ENCODE results near the gene GALNT10. TPM values are rescaled to one million over a fixed set of nuclear protein-coding genes. Genes with fewer than 3 reads are reported as not detected.

The GALNT10 gene
- total RNA-seq, 1 experiment from 2014 or later: 21.7 TPM

- DNase-seq (ENCODE audit: extremely low read depth, low read depth): no peak
Observed at GRCh38 chr5:154315196-154315595, 124.7 kb downstream of the GALNT10 start.

- DNase-seq (ENCODE audit: extremely low read depth, low read depth): no peak
Observed at GRCh38 chr5:154315756-154316155, 125.2 kb downstream of the GALNT10 start.

- no peak for DNase-seq (ENCODE audit: extremely low read depth, low read depth)
Observed at GRCh38 chr5:154316223-154316935, 125.8 kb downstream of the GALNT10 start.

- DNase-seq (ENCODE audit: extremely low read depth, low read depth): no peak
Observed at GRCh38 chr5:154317916-154318315, 127.4 kb downstream of the GALNT10 start.

- no peak for DNase-seq (ENCODE audit: extremely low read depth, low read depth)
Observed at GRCh38 chr5:154318691-154319090, 128.2 kb downstream of the GALNT10 start.

DNA sequence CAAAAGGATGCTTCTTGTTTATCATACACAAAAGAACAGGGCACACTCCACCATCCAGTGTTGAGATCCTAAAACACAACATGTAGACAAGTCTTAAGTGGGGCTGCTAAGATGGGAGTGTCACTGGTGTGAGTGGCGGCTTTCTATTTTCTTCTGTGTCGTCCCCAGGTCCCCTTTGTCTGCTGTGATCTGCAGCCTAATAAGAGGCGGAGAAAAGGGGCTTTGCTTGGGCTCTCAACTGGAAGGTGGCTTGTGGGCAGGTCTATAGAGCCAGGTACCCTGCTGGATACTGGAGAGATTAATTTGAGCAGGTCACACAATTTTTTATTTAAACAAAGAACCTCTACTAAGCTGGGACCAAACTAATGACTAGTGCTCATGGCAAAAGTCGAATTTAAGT, 129.2 kb downstream of the GALNT10 start:
- DNase-seq (ENCODE audit: extremely low read depth, low read depth): no peak

- DNase-seq (ENCODE audit: extremely low read depth, low read depth): no peak
Observed at GRCh38 chr5:154320224-154321089, 129.9 kb downstream of the GALNT10 start.

DNA sequence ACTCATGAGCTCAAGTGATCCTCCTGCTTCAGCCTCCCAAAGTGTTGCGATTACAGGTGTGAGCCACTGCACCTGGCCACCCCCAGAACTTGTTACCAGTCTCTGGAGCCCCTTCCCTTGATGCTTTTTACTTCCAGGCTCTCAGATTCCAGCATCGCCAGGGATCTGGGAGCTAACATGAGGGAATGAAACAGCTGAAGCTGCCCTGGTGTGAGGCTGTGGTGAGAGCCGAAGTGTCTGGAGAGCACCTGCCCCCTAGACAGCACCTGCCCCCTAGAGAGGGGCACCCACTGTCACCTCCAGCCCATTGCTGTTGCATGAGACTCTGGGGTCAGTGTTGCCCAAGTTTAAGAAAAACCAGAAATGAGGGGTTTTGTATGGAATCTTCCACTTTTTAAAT, 131.0 kb downstream of the GALNT10 start:
- DNase-seq (ENCODE audit: extremely low read depth, low read depth): no peak

- DNase-seq (ENCODE audit: extremely low read depth, low read depth): no peak
Observed at GRCh38 chr5:154324033-154324432, 133.5 kb downstream of the GALNT10 start.

GRCh38 chr5:154325566-154325965, 135.0 kb downstream of the GALNT10 start:
- no peak for DNase-seq (ENCODE audit: extremely low read depth, low read depth)

GRCh38 chr5:154329062-154329461, 138.5 kb downstream of the GALNT10 start:
- no peak for DNase-seq (ENCODE audit: extremely low read depth, low read depth)

GRCh38 chr5:154329519-154330040, 139.0 kb downstream of the GALNT10 start:
- DNase-seq (ENCODE audit: extremely low read depth, low read depth): no peak

DNA sequence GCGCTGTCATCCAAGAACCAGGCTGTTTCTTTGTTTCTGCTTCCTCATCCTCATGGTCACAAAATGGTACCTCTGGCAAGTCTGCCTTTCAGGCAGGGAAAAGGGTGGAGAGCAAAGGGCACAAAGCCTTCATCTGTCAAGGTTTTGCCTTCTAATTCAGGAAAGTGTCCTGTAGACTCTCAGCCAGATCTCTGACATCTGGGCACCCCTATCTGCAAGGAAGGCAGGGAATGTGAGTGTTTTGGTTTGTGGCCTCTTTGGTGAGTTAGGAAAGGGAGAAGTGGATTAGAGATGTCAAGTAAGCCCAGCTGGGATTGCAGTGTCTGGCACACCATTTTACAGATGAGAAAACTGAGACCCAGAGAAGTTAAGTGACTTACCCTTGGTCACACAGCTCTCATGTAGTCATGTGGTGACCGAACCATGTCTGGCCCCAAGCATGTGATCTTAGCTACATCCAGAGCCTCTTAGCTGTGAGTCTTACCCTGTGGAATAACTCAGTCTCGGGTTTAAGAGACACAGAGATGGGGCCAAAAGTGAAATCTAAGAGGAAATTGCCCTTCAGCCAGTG, 139.6 kb downstream of the GALNT10 start:
- DNase-seq (ENCODE audit: extremely low read depth, low read depth): no peak

DNA sequence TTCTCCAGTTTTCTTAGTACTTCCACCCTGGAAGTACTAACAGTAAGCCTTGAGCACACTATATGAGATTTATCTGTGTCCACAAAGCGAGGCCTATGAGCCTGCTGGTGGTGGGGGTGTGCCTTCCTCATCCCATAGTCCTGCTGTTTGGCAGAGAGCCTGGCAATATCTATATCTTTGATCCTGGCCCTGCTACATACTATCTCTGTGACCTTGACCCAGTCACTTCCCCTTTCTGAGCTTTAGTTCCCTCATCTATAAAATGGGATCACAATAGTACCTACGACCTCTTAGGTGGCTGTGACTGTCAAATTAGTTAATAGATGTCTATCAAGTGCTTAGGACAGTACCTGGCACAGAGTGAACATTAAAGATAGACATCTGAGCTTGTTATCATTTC, 140.7 kb downstream of the GALNT10 start:
- DNase-seq (ENCODE audit: extremely low read depth, low read depth): no peak

GRCh38 chr5:154331924-154332323, 141.4 kb downstream of the GALNT10 start:
- no peak for DNase-seq (ENCODE audit: extremely low read depth, low read depth)

DNA sequence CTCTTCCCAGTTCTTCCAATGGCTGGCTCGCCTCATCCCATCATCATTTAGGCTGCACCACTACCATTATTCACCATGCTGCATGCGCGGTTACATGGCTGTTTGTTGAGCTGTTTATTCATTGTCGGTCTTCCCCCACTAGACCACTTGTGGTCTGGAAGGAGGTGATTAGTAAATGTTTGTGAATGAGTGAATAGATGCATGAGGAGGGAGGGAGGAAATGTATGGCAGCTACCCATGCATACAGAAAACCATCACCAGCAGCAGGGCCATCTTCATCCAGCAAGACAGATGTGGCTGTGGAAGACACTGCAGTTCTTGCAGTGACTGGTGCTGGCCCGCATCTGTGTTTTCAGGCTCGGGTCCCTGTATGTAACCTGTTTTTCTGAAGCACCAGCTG, 141.9 kb downstream of the GALNT10 start:
- DNase-seq (ENCODE audit: extremely low read depth, low read depth): no peak

DNA sequence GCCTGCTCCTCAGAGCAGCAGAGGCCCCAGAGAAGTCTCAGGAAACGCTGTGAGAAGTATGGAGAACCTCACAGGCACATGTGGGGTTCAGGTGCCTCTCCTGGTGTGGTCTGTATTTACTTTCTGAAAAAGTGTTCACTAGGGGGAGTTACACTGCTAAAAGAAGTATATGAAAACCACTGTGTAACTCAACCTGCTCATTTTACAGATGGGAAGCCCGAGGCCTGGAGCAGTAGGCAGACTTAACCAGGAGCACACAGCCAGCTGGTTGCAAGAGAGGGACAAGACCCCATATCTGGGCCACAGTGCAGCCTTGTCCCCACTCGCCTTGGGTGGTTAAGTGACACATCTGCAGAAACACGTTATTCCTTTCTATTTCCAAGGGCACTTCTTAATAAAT, 142.5 kb downstream of the GALNT10 start:
- no peak for DNase-seq (ENCODE audit: extremely low read depth, low read depth)

DNA sequence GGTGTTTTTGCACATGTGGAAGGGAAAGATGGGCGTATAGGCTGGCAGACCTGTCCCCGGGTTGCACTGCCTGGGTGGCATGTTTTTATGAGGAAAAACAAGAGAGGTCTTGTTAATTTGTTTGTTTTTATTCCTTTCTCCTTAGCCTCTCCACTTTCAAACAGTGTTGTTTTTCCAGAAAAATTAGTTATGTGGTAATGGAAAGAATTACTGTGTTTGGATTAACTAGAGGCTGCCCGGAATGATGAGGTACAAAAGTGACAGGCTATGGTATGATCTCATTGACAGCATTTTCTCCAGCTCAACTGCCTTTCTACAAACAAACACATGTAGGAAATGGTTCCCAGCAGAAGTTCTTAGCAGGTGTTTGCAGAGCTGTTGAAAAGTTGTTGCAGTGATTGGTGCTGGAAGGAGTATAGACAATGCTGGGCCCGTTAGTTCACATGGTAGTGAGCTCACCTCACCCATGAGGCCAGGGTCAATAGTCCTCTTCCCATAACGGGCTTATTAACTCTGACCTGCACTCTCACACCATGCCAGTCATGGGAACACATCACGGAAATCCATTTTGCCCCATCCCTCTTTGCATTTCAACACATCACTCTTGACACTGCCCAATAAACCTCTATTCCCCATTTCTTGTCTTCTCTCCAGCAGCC, 144.0 kb downstream of the GALNT10 start:
- no peak for DNase-seq (ENCODE audit: extremely low read depth, low read depth)

DNA sequence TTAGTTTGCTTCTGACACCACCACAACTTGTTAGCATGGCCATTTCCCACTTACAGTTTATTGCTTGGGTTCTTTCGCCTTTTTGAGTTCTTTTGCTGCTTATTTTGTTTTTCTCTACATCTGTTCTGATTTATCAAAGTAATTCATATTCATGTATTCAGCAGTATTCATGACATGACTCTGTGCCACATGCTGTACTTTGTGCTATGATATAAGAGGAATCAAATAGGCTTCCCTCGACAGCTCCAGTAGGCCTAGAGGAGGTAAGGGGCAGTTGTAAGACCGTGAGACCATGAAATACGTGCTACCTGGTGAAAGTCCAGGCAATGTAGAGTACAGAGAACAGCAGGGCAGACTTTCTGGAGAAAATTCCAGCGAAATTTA, 144.5 kb downstream of the GALNT10 start:
- DNase-seq (ENCODE audit: extremely low read depth, low read depth): no peak

DNA sequence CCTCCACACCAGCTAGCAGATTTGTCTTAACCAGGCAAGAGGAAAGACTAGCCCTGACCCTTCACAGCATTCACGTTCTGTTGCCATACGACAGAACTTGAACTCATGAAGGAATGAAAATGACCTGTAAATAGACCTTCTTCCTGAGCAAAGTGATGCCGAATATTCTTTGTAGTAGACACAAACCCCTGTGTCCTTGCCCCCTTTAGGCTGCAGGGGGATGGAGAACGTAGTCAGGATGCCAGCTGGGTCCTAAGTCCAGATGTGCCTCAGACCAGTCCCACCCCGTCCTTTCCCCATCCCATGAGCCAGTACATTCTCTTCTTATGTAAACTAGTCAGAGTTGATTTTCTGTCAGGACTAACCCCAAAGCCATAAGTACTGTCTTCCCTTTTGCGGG, 151.1 kb downstream of the GALNT10 start:
- DNase-seq (ENCODE audit: extremely low read depth, low read depth): no peak

DNA sequence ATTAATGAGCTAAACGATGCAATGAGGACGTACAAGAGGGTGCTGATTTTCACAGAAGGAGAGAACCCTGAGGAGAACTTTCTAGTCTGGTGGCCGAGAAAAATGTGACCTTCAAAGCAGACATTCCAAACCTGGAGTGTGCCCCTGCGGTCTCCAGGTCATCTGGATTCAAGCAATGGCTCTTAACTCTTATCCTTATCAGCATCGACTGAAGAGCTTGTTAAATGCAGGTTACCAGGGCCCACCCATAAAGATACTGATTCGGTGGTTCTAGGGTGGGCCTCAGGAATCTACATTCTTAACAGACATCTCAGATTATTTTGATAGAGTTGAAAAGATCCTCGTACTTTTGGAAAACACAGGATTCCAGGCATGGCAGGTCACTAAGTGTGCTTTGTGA, 151.7 kb downstream of the GALNT10 start:
- no peak for DNase-seq (ENCODE audit: extremely low read depth, low read depth)

Measured in NCI-H460 (cell line).